ENCODE data around the gene TCF7L2. TPM values are rescaled to one million over a fixed set of nuclear protein-coding genes. Genes with fewer than 3 reads are reported as not detected.

Gene TCF7L2
- total and polyA plus RNA-seq, 9 of the 15 experiments (the other 6 are each of a cell fraction or from before 2014, with no cell fraction given), result 0.32 to 2.8 (median 0.92) TPM

- no peak overlapping the region for H3K9ac ChIP-seq (ENCODE audit: insufficient read depth in 1 of 2, low read depth in 2 of 2, low read length in 2 of 2)
- in situ Hi-C loops (cut with MboI), result no loop called here
- no peaks in the 10 kb centered on the region for H3K9me3 ChIP-seq (replicated peaks; ENCODE audit: control insufficient read depth, insufficient read depth, low read depth, low read length)
- 48% methylated on average over 6 of the region's 6 CpGs for whole genome bisulfite sequencing (ENCODE audit: insufficient coverage, low coverage, missing lambda C conversion rate)
- H3K79me2 ChIP-seq (ENCODE audit: control insufficient read depth, insufficient read depth, low read length), result no peaks in the 10 kb centered on the region
- H3K4me2 ChIP-seq (ENCODE audit: insufficient read depth, low read length), result no peak overlapping the region
- no peaks in the 10 kb centered on the region for H3K36me3 ChIP-seq (ENCODE audit: control insufficient read depth, insufficient read depth, low read length)
- no peak overlapping the region for H2AFZ ChIP-seq (ENCODE audit: low read depth, low read length)
- POLR2A ChIA-PET, result interaction anchor here (1.2 kb wide), 1 partner anchor 34 kb away, joined by 3 read pairs; no protein-coding TSS in a partner anchor
- no peaks in the 10 kb centered on the region for H3K9me1 ChIP-seq (ENCODE audit: control insufficient read depth, insufficient read depth, low read length)
- FAIRE-seq (no peak), ATAC-seq (no peak), DNase-seq (ENCODE audit: extremely low read depth in 1 of 4, low spot score in 3 of 4) (no peak)
- peaks cover 0 to 5% of the 10 kb centered on the region in 2 experiments; a peak in 1 of 5 replicates for H3K27me3 ChIP-seq (ENCODE audit: control insufficient read depth in 2 of 2, insufficient read depth in 2 of 2, low read length in 2 of 2)
- H3K4me3 ChIP-seq, result no peak overlapping the region
- CTCF ChIA-PET (ENCODE audit: low intra/inter-chr PET ratio), result no interaction called here
- BruUV-seq (replicated peaks), result no TSS peak
- intact Hi-C loops (cut with micrococcal nuclease), result no loop called here
- TF ChIP-seq ATF4 (CRISPR knock-in tag; IDR thresholded peaks at IDR 0.05), result no peak
- no peak for TF ChIP-seq FOS (IDR thresholded peaks at IDR 0.05; ENCODE audit: extremely low read depth, insufficient read length)
- TF ChIP-seq DIDO1 (tag; IDR thresholded peaks at IDR 0.05; ENCODE audit: low read depth), result no peak
- TF ChIP-seq OTX1 (CRISPR knock-in tag; IDR thresholded peaks at IDR 0.05), result no peak
- TF ChIP-seq ETS2 (tag; IDR thresholded peaks at IDR 0.05; ENCODE audit: borderline replicate concordance, poor library complexity, severe bottlenecking), result no peak
- no peak for TF ChIP-seq STAT5A (IDR thresholded peaks at IDR 0.05; ENCODE audit: borderline replicate concordance, low read length)
- no peak for TF ChIP-seq HBP1 (CRISPR knock-in tag; IDR thresholded peaks at IDR 0.05)
- no peak for TF ChIP-seq STAT5B (CRISPR knock-in tag; IDR thresholded peaks at IDR 0.05)
- TF ChIP-seq ZNF184 (CRISPR knock-in tag; IDR thresholded peaks at IDR 0.05), result no peak
- no peak for TF ChIP-seq ZNF277 (CRISPR knock-in tag; IDR thresholded peaks at IDR 0.05; ENCODE audit: borderline replicate concordance)
- TF ChIP-seq ZNF239 (CRISPR knock-in tag; IDR thresholded peaks at IDR 0.05), result no peak
- no peak for TF ChIP-seq GABPA (tag; conservative IDR thresholded peaks at IDR 0.05; ENCODE audit: low read depth)
- no peak for TF ChIP-seq E2F3 (CRISPR knock-in tag; IDR thresholded peaks at IDR 0.05)
- no peak for TF ChIP-seq HDAC6 (IDR thresholded peaks at IDR 0.05; ENCODE audit: low read depth, low read length)
- no peak for TF ChIP-seq ZBTB11 (CRISPR knock-in tag; IDR thresholded peaks at IDR 0.05)
- H3K4me1 ChIP-seq (replicated peaks in 1 of 2; ENCODE audit: control insufficient read depth in 2 of 2, insufficient read depth in 2 of 2, low read length in 2 of 2), result no peaks in the 10 kb centered on the region; a peak in 1 of 5 replicates
- no peak overlapping the region for H3K27ac ChIP-seq (ENCODE audit: extremely low read depth, low read depth, low read length)
- no peaks in the 10 kb centered on the region for H4K20me1 ChIP-seq (replicated peaks; ENCODE audit: control insufficient read depth, insufficient read depth, low read length)
Measured at GRCh38 chr10:113025487-113025886, 75.4 kb downstream of the TCF7L2 start.
